GM15510 (cell line): Measurements from ENCODE around the gene HERC4.

Experiments used
- POLR2A ChIP-seq: IDR thresholded peaks from 3 replicates; pipeline ENCODE4 v1.6.1; 2011; ENCODE audit warnings: borderline replicate concordance; ENCODE audit not compliant: insufficient read length; ENCODE audit errors: extremely low read depth

HERC4 gene

GRCh38 chr10:67955614-67956013, 119.5 kb downstream of the HERC4 start:
- TF ChIP-seq POLR2A = no peak

GRCh38 chr10:67943917-67944316, 131.2 kb downstream of the HERC4 start:
- TF ChIP-seq POLR2A = no peak

GRCh38 chr10:67936416-67936815, 138.7 kb downstream of the HERC4 start:
- no peak for TF ChIP-seq POLR2A

GRCh38 chr10:67935223-67935622, 139.9 kb downstream of the HERC4 start:
- no peak for TF ChIP-seq POLR2A

- no peak for TF ChIP-seq POLR2A
Observed at GRCh38 chr10:67934336-67934735, 140.7 kb downstream of the HERC4 start.

GRCh38 chr10:67933199-67933598, 141.9 kb downstream of the HERC4 start:
- no peak for TF ChIP-seq POLR2A

GRCh38 chr10:67926951-67927350, 148.1 kb downstream of the HERC4 start:
- TF ChIP-seq POLR2A = no peak

- TF ChIP-seq POLR2A = no peak
Observed at GRCh38 chr10:67925449-67926005, 149.6 kb downstream of the HERC4 start.

GRCh38 chr10:67924136-67924535, 150.9 kb downstream of the HERC4 start:
- TF ChIP-seq POLR2A = no peak

- no peak for TF ChIP-seq POLR2A
Observed at GRCh38 chr10:67923551-67923950, 151.5 kb downstream of the HERC4 start.

GRCh38 chr10:67921065-67921464, 154.0 kb downstream of the HERC4 start:
- TF ChIP-seq POLR2A = no peak

- no peak for TF ChIP-seq POLR2A
Observed at GRCh38 chr10:67917679-67918078, 157.4 kb downstream of the HERC4 start.

- no peak for TF ChIP-seq POLR2A
Observed at GRCh38 chr10:67917169-67917568, 157.9 kb downstream of the HERC4 start.

GRCh38 chr10:67914777-67915340, 160.2 kb downstream of the HERC4 start:
- TF ChIP-seq POLR2A = no peak

- TF ChIP-seq POLR2A = no peak
Observed at GRCh38 chr10:67912331-67912946, 162.6 kb downstream of the HERC4 start.

GRCh38 chr10:67903581-67903980, 171.5 kb downstream of the HERC4 start:
- TF ChIP-seq POLR2A = no peak

- TF ChIP-seq POLR2A = no peak
Observed at GRCh38 chr10:67893637-67894036, 181.4 kb downstream of the HERC4 start.

- no peak for TF ChIP-seq POLR2A
Observed at GRCh38 chr10:67884842-67885670, 190.0 kb downstream of the HERC4 start.
